ENCODE data around the gene SGIP1. TPM values are rescaled to one million over a fixed set of nuclear protein-coding genes. Genes with fewer than 3 reads are reported as not detected.

Gene SGIP1
- total RNA-seq, 1 donor from 2014 or later, result 123 TPM

GRCh38 chr1:66773227-66773626 is 239.3 kb downstream of the SGIP1 start:
- Mint-ChIP-seq H3K9me3 (ENCODE audit: unreplicated experiment) (no peaks in the 10 kb centered on the region), H3K27ac (ENCODE audit: unreplicated experiment) (no peak overlapping the region), H3K27me3 (ENCODE audit: unreplicated experiment) (peaks cover 13% of the 10 kb centered on the region), H3K4me1 (ENCODE audit: unreplicated experiment) (no peaks in the 10 kb centered on the region), H3K36me3 (ENCODE audit: unreplicated experiment) (no peaks in the 10 kb centered on the region), H3K4me3 (ENCODE audit: unreplicated experiment) (no peak overlapping the region)
- TF ChIP-seq CTCF (IDR thresholded peaks at IDR 0.05), result no peak
- no peak for DNase-seq (ENCODE audit: extremely low spot score, unreplicated experiment)

- DNase-seq (ENCODE audit: extremely low spot score, unreplicated experiment), result no peak
- H3K36me3 Mint-ChIP-seq (ENCODE audit: unreplicated experiment), result no peaks in the 10 kb centered on the region
These were observed 240.5 kb downstream of the SGIP1 start for GRCh38 chr1:66774438-66774837.

GRCh38 chr1:66775646-66776045 is 241.7 kb downstream of the SGIP1 start:
- no peak overlapping the region for H3K4me3 Mint-ChIP-seq (ENCODE audit: unreplicated experiment)

More at GRCh38 chr1:66774438-66774837, 240.5 kb downstream of the SGIP1 start:
- Mint-ChIP-seq H3K27me3 (ENCODE audit: unreplicated experiment) (peaks cover 15% of the 10 kb centered on the region), H3K9me3 (ENCODE audit: unreplicated experiment) (no peaks in the 10 kb centered on the region), H3K4me3 (ENCODE audit: unreplicated experiment) (no peak overlapping the region), H3K27ac (ENCODE audit: unreplicated experiment) (no peak overlapping the region), H3K4me1 (ENCODE audit: unreplicated experiment) (no peaks in the 10 kb centered on the region)
- TF ChIP-seq CTCF (IDR thresholded peaks at IDR 0.05), result no peak

DNA sequence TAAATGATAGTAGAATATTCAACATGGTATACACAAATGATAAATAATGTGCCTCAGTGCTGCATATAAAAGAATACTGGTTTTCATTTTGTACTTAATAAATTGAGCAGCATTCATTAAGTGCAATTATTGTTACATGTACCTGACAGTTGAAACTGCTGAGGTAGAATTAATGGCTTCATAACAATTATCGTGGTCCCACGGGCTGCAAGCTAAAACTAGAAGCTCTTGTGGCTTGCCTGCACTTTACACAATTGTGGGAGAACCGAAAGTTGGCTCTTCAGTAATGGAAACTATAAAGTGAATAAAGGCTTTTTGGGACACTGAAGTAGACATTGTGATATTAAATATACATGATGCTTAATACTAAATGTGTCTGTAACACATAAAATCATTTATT is 243.9 kb downstream of the SGIP1 start:
- Mint-ChIP-seq H3K36me3 (ENCODE audit: unreplicated experiment) (no peaks in the 10 kb centered on the region), H3K27me3 (ENCODE audit: unreplicated experiment) (peaks cover 15% of the 10 kb centered on the region), H3K4me3 (ENCODE audit: unreplicated experiment) (no peak overlapping the region), H3K4me1 (ENCODE audit: unreplicated experiment) (no peaks in the 10 kb centered on the region), H3K9me3 (ENCODE audit: unreplicated experiment) (peaks cover 4% of the 10 kb centered on the region), H3K27ac (ENCODE audit: unreplicated experiment) (no peak overlapping the region)
- no peak for TF ChIP-seq CTCF (IDR thresholded peaks at IDR 0.05)
- DNase-seq (ENCODE audit: extremely low spot score, unreplicated experiment), result no peak

More at GRCh38 chr1:66775646-66776045, 241.7 kb downstream of the SGIP1 start:
- no peaks in the 10 kb centered on the region for H3K9me3 Mint-ChIP-seq (ENCODE audit: unreplicated experiment)
- H3K36me3 Mint-ChIP-seq (ENCODE audit: unreplicated experiment), result no peaks in the 10 kb centered on the region
- no peak for TF ChIP-seq CTCF (IDR thresholded peaks at IDR 0.05)
- H3K27me3 Mint-ChIP-seq (ENCODE audit: unreplicated experiment), result peaks cover 15% of the 10 kb centered on the region
- H3K27ac Mint-ChIP-seq (ENCODE audit: unreplicated experiment), result no peak overlapping the region
- DNase-seq (ENCODE audit: extremely low spot score, unreplicated experiment), result no peak
- H3K4me1 Mint-ChIP-seq (ENCODE audit: unreplicated experiment), result no peaks in the 10 kb centered on the region

DNA sequence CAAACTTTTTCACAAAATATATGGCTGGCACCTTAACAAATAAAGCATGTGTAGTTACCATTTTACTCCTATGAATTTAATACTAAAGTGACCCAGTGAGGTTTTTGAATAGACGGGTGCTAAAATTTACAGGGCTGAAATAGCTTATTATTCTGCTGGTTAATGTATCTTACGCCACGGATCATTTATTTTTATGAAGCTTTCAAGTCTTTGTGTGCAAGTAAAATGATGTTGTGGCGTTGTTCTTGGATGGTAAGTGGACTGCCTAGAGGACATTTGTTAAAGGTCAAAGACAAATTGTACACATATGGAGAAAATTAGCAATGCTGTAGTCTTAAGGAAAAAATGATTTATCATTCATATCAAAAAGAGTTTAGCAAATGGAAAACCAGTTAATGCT is 244.3 kb downstream of the SGIP1 start:
- Mint-ChIP-seq H3K27ac (ENCODE audit: unreplicated experiment) (no peak overlapping the region), H3K4me1 (ENCODE audit: unreplicated experiment) (no peaks in the 10 kb centered on the region), H3K36me3 (ENCODE audit: unreplicated experiment) (no peaks in the 10 kb centered on the region), H3K9me3 (ENCODE audit: unreplicated experiment) (peaks cover 4% of the 10 kb centered on the region), H3K4me3 (ENCODE audit: unreplicated experiment) (no peak overlapping the region), H3K27me3 (ENCODE audit: unreplicated experiment) (peaks cover 15% of the 10 kb centered on the region)
- DNase-seq (ENCODE audit: extremely low spot score, unreplicated experiment), result no peak
- no peak for TF ChIP-seq CTCF (IDR thresholded peaks at IDR 0.05)

Measured in osteocyte (in vitro differentiated cells).